Germinal center (tissue), 1 donor: ENCODE data around the gene ZNF585A.
A peak's percentile ranks its signal among the peaks of the same experiment; 100 is the strongest.
"Not testable (repeated sequence)": the region's sequence is repeated elsewhere in the genome, so short reads cannot be mapped to it uniquely, and the experiment has no call there.

ENCODE experiments used
- DNase-seq: peaks from one replicate; pipeline ENCODE4 v3.0.0; 2012; ENCODE audit warnings: mixed read lengths, low spot score

The ZNF585A gene

GRCh38 chr19:37172368-37173366, at the start of gene ZNF585A:
Gene ZNF585A (minus strand): TSS chr19:37172695. CDS start chr19:37169910, 2,785 bp downstream.
- DNase-seq: peak; percentile 88

GRCh38 chr19:37221136-37221535, 48.6 kb upstream of the ZNF585A start:
- DNase-seq: no peak

GRCh38 chr19:37220383-37220782, 47.9 kb upstream of the ZNF585A start:
- no peak for DNase-seq

- no peak for DNase-seq
Measured at GRCh38 chr19:37218592-37218935, 46.1 kb upstream of the ZNF585A start.

GRCh38 chr19:37217775-37218591, 45.5 kb upstream of the ZNF585A start, which contains the start of gene ZNF383:
Gene ZNF383 (plus strand): TSS chr19:37218214. CDS start chr19:37230454, 12,240 bp downstream.
- DNase-seq: peak; percentile 84

- no peak for DNase-seq
Measured at GRCh38 chr19:37217480-37217774, 44.9 kb upstream of the ZNF585A start.

- no peak for DNase-seq
Measured at GRCh38 chr19:37197768-37198167, 25.3 kb upstream of the ZNF585A start.

- not testable (repeated sequence) for DNase-seq
Measured at GRCh38 chr19:37197115-37197514, 24.6 kb upstream of the ZNF585A start.

- DNase-seq: not testable (repeated sequence)
Measured at GRCh38 chr19:37195248-37195647, 22.8 kb upstream of the ZNF585A start.

- DNase-seq: not testable (repeated sequence)
Measured at GRCh38 chr19:37186071-37186470, 13.6 kb upstream of the ZNF585A start.

GRCh38 chr19:37165635-37166034, 6.9 kb downstream of the ZNF585A start:
- DNase-seq: no peak

GRCh38 chr19:37160153-37160552, 12.3 kb downstream of the ZNF585A start:
- DNase-seq: no peak

- no peak for DNase-seq
Measured at GRCh38 chr19:37148214-37148613, 24.3 kb downstream of the ZNF585A start.

GRCh38 chr19:37136111-37136510, 36.4 kb downstream of the ZNF585A start:
- no peak for DNase-seq

GRCh38 chr19:37128821-37129177, 43.7 kb downstream of the ZNF585A start:
- no peak for DNase-seq

GRCh38 chr19:37127999-37128820, 44.3 kb downstream of the ZNF585A start:
- DNase-seq: no peak

- DNase-seq: not testable (repeated sequence)
Measured at GRCh38 chr19:37122093-37122492, 50.4 kb downstream of the ZNF585A start.

GRCh38 chr19:37114001-37114400, 58.5 kb downstream of the ZNF585A start:
- peak; percentile 9 for DNase-seq

GRCh38 chr19:37111753-37112152, 60.7 kb downstream of the ZNF585A start:
- DNase-seq: not testable (repeated sequence)

GRCh38 chr19:37104135-37104534, 68.4 kb downstream of the ZNF585A start:
- not testable (repeated sequence) for DNase-seq

- DNase-seq: no peak
Measured at GRCh38 chr19:37098570-37098969, 73.9 kb downstream of the ZNF585A start.

- DNase-seq: no peak
Measured at GRCh38 chr19:37095859-37096258, 76.6 kb downstream of the ZNF585A start.
